Mononuclear cell (primary cell): ENCODE measurements around the gene HEXIM1. TPM values are rescaled to one million over a fixed set of nuclear protein-coding genes. Genes with fewer than 3 reads are reported as not detected.

Experiments
- H3K27me3 ChIP-seq: 2 replicates; pipeline ENCODE4 v1.6.0; 2011; ENCODE audit warnings: low read length, control low read depth; ENCODE audit not compliant: insufficient read depth
- H3K4me1 ChIP-seq: 2 replicates; pipeline ENCODE4 v1.5.1; 2011; ENCODE audit warnings: mild to moderate bottlenecking, low read length, control low read depth; ENCODE audit not compliant: insufficient read depth
- H3K4me3 ChIP-seq: 2 replicates; pipeline ENCODE4 v1.5.1; 2011; ENCODE audit warnings: mild to moderate bottlenecking, low read length, moderate library complexity
- H3K9me3 ChIP-seq: 2 replicates; pipeline ENCODE4 v1.5.1; 2011; ENCODE audit warnings: low read depth, mild to moderate bottlenecking, control low read depth, low read length
- total RNA-seq: library from RNA; depleted of rRNA; stranded (reverse); fragments of >200 nt; gene quantifications from one replicate; pipeline ENCODE4 v1.2.3, GENCODE V29; 2012

HEXIM1 gene
- total RNA-seq, 1 donor: 17.9 TPM

- Histone ChIP-seq H3K27me3 (no peaks in the 10 kb centered on the region), H3K9me3 (no peaks in the 10 kb centered on the region), H3K4me3 (no peak overlapping the region), H3K4me1 (peaks cover 52% of the 10 kb centered on the region)
Observed at GRCh38 chr17:45145035-45145389, 3.3 kb upstream of the HEXIM1 start.

- Histone ChIP-seq H3K27me3 (no peaks in the 10 kb centered on the region), H3K4me1 (peaks cover 62% of the 10 kb centered on the region), H3K9me3 (no peaks in the 10 kb centered on the region), H3K4me3 (no peak overlapping the region)
Observed at GRCh38 chr17:45146166-45146565, 2.1 kb upstream of the HEXIM1 start.

GRCh38 chr17:45146592-45146889 is 1.7 kb upstream of the HEXIM1 start:
- Histone ChIP-seq H3K27me3 (no peaks in the 10 kb centered on the region), H3K9me3 (no peaks in the 10 kb centered on the region), H3K4me1 (peaks cover 65% of the 10 kb centered on the region), H3K4me3 (no peak overlapping the region)

- Histone ChIP-seq H3K4me1 (peaks cover 70% of the 10 kb centered on the region), H3K27me3 (no peaks in the 10 kb centered on the region)
Observed at GRCh38 chr17:45146890-45147580, 1.2 kb upstream of the HEXIM1 start.

GRCh38 chr17:45147581-45148182 is 593 bp upstream of the HEXIM1 start:
- no peaks in the 10 kb centered on the region for H3K9me3 ChIP-seq
- peaks cover 74% of the 10 kb centered on the region for H3K4me1 ChIP-seq
- no peaks in the 10 kb centered on the region for H3K27me3 ChIP-seq
- H3K4me3 ChIP-seq: peak overlapping the region; percentile 96

More at GRCh38 chr17:45146890-45147580, 1.2 kb upstream of the HEXIM1 start:
- Histone ChIP-seq H3K4me3 (peak overlapping the region; percentile 96), H3K9me3 (no peaks in the 10 kb centered on the region)

- no peaks in the 10 kb centered on the region for H3K27me3 ChIP-seq
- peak overlapping the region; percentile 64 for H3K4me3 ChIP-seq
- H3K4me1 ChIP-seq: peaks cover 63% of the 10 kb centered on the region
- H3K9me3 ChIP-seq: no peaks in the 10 kb centered on the region
Observed at GRCh38 chr17:45149037-45149668, 878 bp downstream of the HEXIM1 start.

- H3K4me3 ChIP-seq: peak overlapping the region; percentile 64
- H3K4me1 ChIP-seq: peaks cover 56% of the 10 kb centered on the region
- H3K9me3 ChIP-seq: no peaks in the 10 kb centered on the region
Observed at GRCh38 chr17:45149669-45150664, 1.7 kb downstream of the HEXIM1 start.

GRCh38 chr17:45150911-45151809 is 2.9 kb downstream of the HEXIM1 start:
- Histone ChIP-seq H3K4me1 (peaks cover 58% of the 10 kb centered on the region), H3K27me3 (no peaks in the 10 kb centered on the region), H3K9me3 (no peaks in the 10 kb centered on the region), H3K4me3 (no peak overlapping the region)

More at GRCh38 chr17:45149669-45150664, 1.7 kb downstream of the HEXIM1 start:
- H3K27me3 ChIP-seq: no peaks in the 10 kb centered on the region

- Histone ChIP-seq H3K4me1 (peaks cover 60% of the 10 kb centered on the region), H3K9me3 (no peaks in the 10 kb centered on the region), H3K4me3 (no peak overlapping the region), H3K27me3 (no peaks in the 10 kb centered on the region)
Observed at GRCh38 chr17:45155029-45155428, 6.8 kb downstream of the HEXIM1 start.

- H3K4me1 ChIP-seq: peaks cover 62% of the 10 kb centered on the region
- no peaks in the 10 kb centered on the region for H3K27me3 ChIP-seq
- no peak overlapping the region for H3K4me3 ChIP-seq
- no peaks in the 10 kb centered on the region for H3K9me3 ChIP-seq
Observed at GRCh38 chr17:45155483-45155882, 7.2 kb downstream of the HEXIM1 start.

- no peaks in the 10 kb centered on the region for H3K27me3 ChIP-seq
- H3K4me1 ChIP-seq: peaks cover 56% of the 10 kb centered on the region
- no peaks in the 10 kb centered on the region for H3K9me3 ChIP-seq
Observed at GRCh38 chr17:45156242-45156641, 8.0 kb downstream of the HEXIM1 start.

GRCh38 chr17:45160447-45161287 is 12.4 kb downstream of the HEXIM1 start:
- Histone ChIP-seq H3K27me3 (no peaks in the 10 kb centered on the region), H3K9me3 (no peaks in the 10 kb centered on the region), H3K4me1 (peaks cover 65% of the 10 kb centered on the region), H3K4me3 (peak overlapping the region; percentile 92)

More at GRCh38 chr17:45156242-45156641, 8.0 kb downstream of the HEXIM1 start:
- H3K4me3 ChIP-seq: no peak overlapping the region

- H3K4me3 ChIP-seq: peak within 1 kb of the TSS; percentile 92
- peaks cover 67% of the 10 kb centered on the region for H3K4me1 ChIP-seq
- no peaks in the 10 kb centered on the region for H3K9me3 ChIP-seq
- H3K27me3 ChIP-seq: no peaks in the 10 kb centered on the region
Observed at GRCh38 chr17:45161288-45162024, 13.2 kb downstream of the HEXIM1 start, which contains the start of gene HEXIM2. HEXIM2 (plus strand) TSS chr17:45161875; CDS start chr17:45162794, 919 bp downstream.
